LNCAP (cell line): ENCODE measurements around the gene TMEM51.

Source experiments
- CTCF ChIP-seq: fragments of 450-650 bp; IDR thresholded peaks from 2 replicates; pipeline ENCODE4 v1.5.1; 2017; ENCODE audit warnings: mild to moderate bottlenecking

TMEM51 gene

GRCh38 chr1:15170071-15170470 is 16.5 kb downstream of the TMEM51 start:
- no peak for TF ChIP-seq CTCF

- TF ChIP-seq CTCF: no peak
Observed at GRCh38 chr1:15171271-15171908, 17.8 kb downstream of the TMEM51 start.

- no peak for TF ChIP-seq CTCF
Observed at GRCh38 chr1:15172405-15173259, 19.1 kb downstream of the TMEM51 start.

- no peak for TF ChIP-seq CTCF
Observed at GRCh38 chr1:15173863-15174614, 20.5 kb downstream of the TMEM51 start.

GRCh38 chr1:15174615-15174983 is 21.1 kb downstream of the TMEM51 start:
- no peak for TF ChIP-seq CTCF

- no peak for TF ChIP-seq CTCF
Observed at GRCh38 chr1:15176120-15176519, 22.6 kb downstream of the TMEM51 start.

GRCh38 chr1:15176898-15177665 is 23.5 kb downstream of the TMEM51 start:
- TF ChIP-seq CTCF: no peak
